Measurements from ENCODE around the gene EIF3K. TPM values are rescaled to one million over a fixed set of nuclear protein-coding genes. Genes with fewer than 3 reads are reported as not detected.

EIF3K gene
- 810 TPM for polyA plus RNA-seq (2012; ENCODE audit: insufficient read length, low read depth)

GRCh38 chr19:38618590-38619360, at the start of gene EIF3K:
Gene EIF3K, plus strand, starts transcription at chr19:38619188. Its CDS starts 81 bp downstream, at chr19:38619269.
- TF ChIP-seq SIN3A (IDR thresholded peaks at IDR 0.05; ENCODE audit: borderline replicate concordance, insufficient read depth, low read length) (peak; percentile 52; the same call in 1 of the 2 replicates), TAF1 (IDR thresholded peaks at IDR 0.05; ENCODE audit: borderline replicate concordance, insufficient read depth, low read length) (0 out of 2 replicates have a peak, but pooled peaks have one; percentile 68), FOXP2 (optimal IDR thresholded peaks at IDR 0.05; ENCODE audit: borderline replicate concordance, extremely low read depth, extremely low read length, insufficient read depth) (peak; percentile 82), POLR2AphosphoS5 (IDR thresholded peaks at IDR 0.05; ENCODE audit: low read depth, low read length) (peak; percentile 84)
- TF ChIP-seq, protein P1, sequence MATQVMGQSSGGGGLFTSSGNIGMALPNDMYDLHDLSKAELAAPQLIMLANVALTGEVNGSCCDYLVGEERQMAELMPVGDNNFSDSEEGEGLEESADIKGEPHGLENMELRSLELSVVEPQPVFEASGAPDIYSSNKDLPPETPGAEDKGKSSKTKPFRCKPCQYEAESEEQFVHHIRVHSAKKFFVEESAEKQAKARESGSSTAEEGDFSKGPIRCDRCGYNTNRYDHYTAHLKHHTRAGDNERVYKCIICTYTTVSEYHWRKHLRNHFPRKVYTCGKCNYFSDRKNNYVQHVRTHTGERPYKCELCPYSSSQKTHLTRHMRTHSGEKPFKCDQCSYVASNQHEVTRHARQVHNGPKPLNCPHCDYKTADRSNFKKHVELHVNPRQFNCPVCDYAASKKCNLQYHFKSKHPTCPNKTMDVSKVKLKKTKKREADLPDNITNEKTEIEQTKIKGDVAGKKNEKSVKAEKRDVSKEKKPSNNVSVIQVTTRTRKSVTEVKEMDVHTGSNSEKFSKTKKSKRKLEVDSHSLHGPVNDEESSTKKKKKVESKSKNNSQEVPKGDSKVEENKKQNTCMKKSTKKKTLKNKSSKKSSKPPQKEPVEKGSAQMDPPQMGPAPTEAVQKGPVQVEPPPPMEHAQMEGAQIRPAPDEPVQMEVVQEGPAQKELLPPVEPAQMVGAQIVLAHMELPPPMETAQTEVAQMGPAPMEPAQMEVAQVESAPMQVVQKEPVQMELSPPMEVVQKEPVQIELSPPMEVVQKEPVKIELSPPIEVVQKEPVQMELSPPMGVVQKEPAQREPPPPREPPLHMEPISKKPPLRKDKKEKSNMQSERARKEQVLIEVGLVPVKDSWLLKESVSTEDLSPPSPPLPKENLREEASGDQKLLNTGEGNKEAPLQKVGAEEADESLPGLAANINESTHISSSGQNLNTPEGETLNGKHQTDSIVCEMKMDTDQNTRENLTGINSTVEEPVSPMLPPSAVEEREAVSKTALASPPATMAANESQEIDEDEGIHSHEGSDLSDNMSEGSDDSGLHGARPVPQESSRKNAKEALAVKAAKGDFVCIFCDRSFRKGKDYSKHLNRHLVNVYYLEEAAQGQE (IDR thresholded peaks at IDR 0.05; ENCODE audit: insufficient read depth in 1 of 2, low read depth in 2 of 2, low read length in 2 of 2): peak in 1 of 2 experiments; percentile 15; a peak in 1 of 4 replicates

DNA sequence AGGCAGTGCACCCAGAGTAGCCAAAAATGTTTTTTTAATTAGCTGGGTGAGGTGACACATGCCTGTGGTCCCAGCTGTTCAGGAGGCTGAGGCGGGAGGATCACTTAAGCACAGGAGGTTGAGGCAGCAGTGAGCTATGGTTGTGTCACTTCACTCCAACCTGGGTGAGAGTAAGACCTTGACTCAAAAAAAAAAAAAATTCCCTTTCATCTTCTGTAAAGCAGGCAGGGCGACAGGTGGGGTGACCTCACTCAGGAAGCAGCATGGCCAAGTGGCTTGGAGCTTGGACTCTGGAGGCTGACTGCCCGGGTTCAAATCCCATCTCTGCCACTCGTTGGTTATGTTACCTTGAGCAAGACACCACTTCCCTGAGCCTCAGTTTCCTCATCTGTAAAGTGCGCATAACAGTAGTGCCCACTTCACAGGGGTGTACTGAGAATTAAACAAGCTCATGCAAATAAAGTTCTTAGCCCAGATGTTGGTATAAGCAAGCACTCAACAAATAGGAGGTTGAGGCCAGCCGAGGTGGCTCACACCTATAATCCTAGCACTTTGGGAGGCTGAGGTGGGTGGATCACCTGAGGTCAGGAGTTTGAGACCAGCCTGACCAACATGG, 49.5 kb upstream of the EIF3K start:
- TF ChIP-seq FOXP2 (optimal IDR thresholded peaks at IDR 0.05; ENCODE audit: borderline replicate concordance, extremely low read depth, extremely low read length, insufficient read depth): no peak
- TF ChIP-seq TAF1 (IDR thresholded peaks at IDR 0.05; ENCODE audit: borderline replicate concordance, insufficient read depth, low read length): no peak

DNA sequence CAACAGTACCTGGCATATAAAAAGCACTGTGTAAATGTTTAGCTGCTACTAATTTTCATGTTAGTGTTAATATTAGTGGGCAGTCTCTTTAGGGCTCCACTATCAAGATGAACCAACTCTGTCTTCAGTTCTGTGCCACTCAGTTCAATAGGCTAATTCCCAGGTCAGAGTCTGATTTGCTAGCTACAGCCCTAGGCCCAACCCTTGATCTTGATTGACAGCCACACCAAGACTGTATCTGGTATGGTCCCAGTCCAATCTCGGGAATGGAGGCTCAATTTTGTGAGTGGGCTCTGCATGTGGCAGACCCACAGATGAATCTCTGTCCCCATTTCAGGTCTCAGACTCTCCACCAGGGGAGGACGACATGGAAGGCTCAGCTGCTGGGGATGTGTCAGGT, 47.3 kb upstream of the EIF3K start:
- TF ChIP-seq TAF1 (IDR thresholded peaks at IDR 0.05; ENCODE audit: borderline replicate concordance, insufficient read depth, low read length): no peak
- no peak for TF ChIP-seq SIN3A (IDR thresholded peaks at IDR 0.05; ENCODE audit: borderline replicate concordance, insufficient read depth, low read length)
- TF ChIP-seq FOXP2 (optimal IDR thresholded peaks at IDR 0.05; ENCODE audit: borderline replicate concordance, extremely low read depth, extremely low read length, insufficient read depth): no peak
- TF ChIP-seq, protein P1 (IDR thresholded peaks at IDR 0.05; ENCODE audit: insufficient read depth in 1 of 2, low read depth in 2 of 2, low read length in 2 of 2): no peak
- no peak for TF ChIP-seq POLR2AphosphoS5 (IDR thresholded peaks at IDR 0.05; ENCODE audit: low read depth, low read length)

GRCh38 chr19:38577826-38578225, 41.2 kb upstream of the EIF3K start:
- no peak for TF ChIP-seq FOXP2 (optimal IDR thresholded peaks at IDR 0.05; ENCODE audit: borderline replicate concordance, extremely low read depth, extremely low read length, insufficient read depth)
- TF ChIP-seq POLR2AphosphoS5 (IDR thresholded peaks at IDR 0.05; ENCODE audit: low read depth, low read length): no peak
- TF ChIP-seq SIN3A (IDR thresholded peaks at IDR 0.05; ENCODE audit: borderline replicate concordance, insufficient read depth, low read length): no peak
- no peak for TF ChIP-seq TAF1 (IDR thresholded peaks at IDR 0.05; ENCODE audit: borderline replicate concordance, insufficient read depth, low read length)
- TF ChIP-seq, protein P1 (IDR thresholded peaks at IDR 0.05; ENCODE audit: insufficient read depth in 1 of 2, low read depth in 2 of 2, low read length in 2 of 2): no peak

DNA sequence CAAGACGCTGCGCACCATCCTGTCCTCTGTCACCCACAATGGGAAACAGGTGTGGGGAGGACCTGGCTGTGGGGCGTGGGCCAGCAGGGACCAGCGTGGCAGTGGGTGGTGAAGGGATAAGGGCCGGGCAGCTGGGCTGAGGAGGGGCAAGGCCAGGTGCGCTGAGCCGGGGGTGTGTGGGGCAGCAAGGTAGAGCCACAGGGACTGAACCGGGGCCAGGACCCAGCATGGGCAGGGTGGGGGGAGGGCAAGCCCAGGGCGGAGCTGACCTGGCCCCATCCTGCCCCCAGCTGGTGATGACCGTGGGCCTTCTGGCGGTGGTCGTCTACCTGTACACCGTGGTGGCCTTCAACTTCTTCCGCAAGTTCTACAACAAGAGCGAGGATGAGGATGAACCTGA, 38.9 kb upstream of the EIF3K start:
- no peak for TF ChIP-seq POLR2AphosphoS5 (IDR thresholded peaks at IDR 0.05; ENCODE audit: low read depth, low read length)
- TF ChIP-seq TAF1 (IDR thresholded peaks at IDR 0.05; ENCODE audit: borderline replicate concordance, insufficient read depth, low read length): no peak
- TF ChIP-seq FOXP2 (optimal IDR thresholded peaks at IDR 0.05; ENCODE audit: borderline replicate concordance, extremely low read depth, extremely low read length, insufficient read depth): no peak
- no peak for TF ChIP-seq SIN3A (IDR thresholded peaks at IDR 0.05; ENCODE audit: borderline replicate concordance, insufficient read depth, low read length)
- TF ChIP-seq, protein P1 (IDR thresholded peaks at IDR 0.05; ENCODE audit: insufficient read depth in 1 of 2, low read depth in 2 of 2, low read length in 2 of 2): no peak
